AG04450 (cell line): ENCODE data around the gene TXNDC16. TPM values are rescaled to one million over a fixed set of nuclear protein-coding genes. Genes with fewer than 3 reads are reported as not detected.

Experiments
- CTCF ChIA-PET: fragments of 300-600, 350-600 bp; formaldehyde crosslinking; extraction: SDS; loops from one replicate; lab custom pipeline; 2022; ENCODE audit warnings: antibody characterized with exemption, inconsistent platforms; lab: Charles Lee
- POLR2A ChIA-PET: fragments of 350-600 bp; formaldehyde crosslinking; extraction: SDS; loops from one replicate; lab custom pipeline; 2021; ENCODE audit warnings: antibody characterized with exemption, inconsistent platforms; lab: Yijun Ruan, JAX
- DNase-seq: peaks from one replicate; pipeline ENCODE4 v3.0.0-alpha.2; 2011; ENCODE audit warnings: low read depth, low spot score
- H3K27ac ChIP-seq: one replicate; pipeline ENCODE4 v1.5.1; 2012; ENCODE audit warnings: low read depth, low read length, control low read depth
- H3K27me3 ChIP-seq: one replicate; pipeline ENCODE4 v1.6.0; 2012; ENCODE audit warnings: low read length; ENCODE audit not compliant: control insufficient read depth, insufficient read depth
- H3K4me3 ChIP-seq: 2 replicates; pipeline ENCODE4 v1.5.1; 2011; ENCODE audit warnings: mild to moderate bottlenecking, low read depth, low read length, control low read depth
- H3K9me3 ChIP-seq: 2 replicates; pipeline ENCODE4 v1.5.1; 2012; ENCODE audit warnings: low read length; ENCODE audit not compliant: control insufficient read depth, insufficient read depth
- CTCF ChIP-seq: IDR thresholded peaks from 2 replicates; pipeline ENCODE4 v1.5.1; 2011; ENCODE audit warnings: low read depth, low read length, control low read depth, inconsistent platforms
- polyA plus RNA-seq: library from polyadenylated mRNA; depleted of rRNA; stranded (reverse); fragments of >200 nt; gene quantifications from 2 replicates; pipeline ENCODE4 v1.2.3, GENCODE V29; 2011

TXNDC16 gene
- polyA plus RNA-seq, 1 experiment: 3.8 TPM

GRCh38 chr14:52412426-52412825 is 139.9 kb downstream of the TXNDC16 start:
- ChIA-PET CTCF (no interaction called here), POLR2A (no interaction called here)
- H3K27me3 ChIP-seq: no peaks in the 10 kb centered on the region
- no peak overlapping the region for H3K4me3 ChIP-seq
- no peak overlapping the region for H3K27ac ChIP-seq
- DNase-seq: no peak
- no peaks in the 10 kb centered on the region for H3K9me3 ChIP-seq
- no peak for TF ChIP-seq CTCF

GRCh38 chr14:52405314-52405713 is 147.0 kb downstream of the TXNDC16 start:
- Histone ChIP-seq H3K9me3 (no peaks in the 10 kb centered on the region), H3K4me3 (no peak overlapping the region), H3K27ac (no peak overlapping the region), H3K27me3 (no peaks in the 10 kb centered on the region)
- TF ChIP-seq CTCF: no peak
- no peak for DNase-seq
- ChIA-PET CTCF (no interaction called here), POLR2A (no interaction called here)

- TF ChIP-seq CTCF: no peak
- Histone ChIP-seq H3K9me3 (no peaks in the 10 kb centered on the region), H3K27ac (no peak overlapping the region), H3K4me3 (no peak overlapping the region), H3K27me3 (no peaks in the 10 kb centered on the region)
- ChIA-PET CTCF (no interaction called here), POLR2A (no interaction called here)
- DNase-seq: no peak
Measured at GRCh38 chr14:52402812-52403526, 149.3 kb downstream of the TXNDC16 start.

GRCh38 chr14:52400846-52401245 is 151.5 kb downstream of the TXNDC16 start:
- ChIA-PET POLR2A (interaction anchor here (0.6 kb wide), 1 partner anchor 72 kb away, joined by 4 read pairs; no protein-coding TSS in a partner anchor), CTCF (interaction anchor here (0.6 kb wide), 2 partner anchors 73 to 82 kb away, joined by 3 to 4 read pairs; no protein-coding TSS in a partner anchor)
- TF ChIP-seq CTCF: no peak
- no peak overlapping the region for H3K4me3 ChIP-seq
- H3K27ac ChIP-seq: no peak overlapping the region
- no peaks in the 10 kb centered on the region; the same call in 1 of the 2 replicates for H3K9me3 ChIP-seq
- no peaks in the 10 kb centered on the region for H3K27me3 ChIP-seq
- DNase-seq: no peak

- TF ChIP-seq CTCF: peak; percentile 40; the same call in 1 of the 2 replicates
- ChIA-PET CTCF (interaction anchor here (0.6 kb wide), 2 partner anchors 8 to 83 kb away, joined by 3 read pairs; no protein-coding TSS in a partner anchor), POLR2A (interaction anchor here (0.6 to 1.0 kb wide), 2 partner anchors 58 to 73 kb away, joined by 3 to 4 read pairs; no protein-coding TSS in a partner anchor)
- peak; percentile 61 for DNase-seq
- Histone ChIP-seq H3K9me3 (no peaks in the 10 kb centered on the region; the same call in 1 of the 2 replicates), H3K27me3 (no peaks in the 10 kb centered on the region), H3K4me3 (no peak overlapping the region), H3K27ac (no peak overlapping the region)
Measured at GRCh38 chr14:52399921-52400595, 152.2 kb downstream of the TXNDC16 start.
